Glomerular endothelial cell (primary cell): ENCODE results near the gene TMEM231. TPM values are rescaled to one million over a fixed set of nuclear protein-coding genes. Genes with fewer than 3 reads are reported as not detected.
"Not testable (repeated sequence)": the region's sequence is repeated elsewhere in the genome, so short reads cannot be mapped to it uniquely, and the experiment has no call there.

Source experiments
- DNase-seq: peaks from one replicate; pipeline ENCODE4 v3.0.0-alpha.2; 2011; ENCODE audit warnings: low read depth, low spot score; ENCODE audit errors: extremely low read depth
- total RNA-seq: library from RNA; depleted of rRNA; stranded (reverse); fragments of >200 nt; gene quantifications from 2 replicates; pipeline ENCODE4 v1.2.3, GENCODE V29; 2015

Gene TMEM231
- total RNA-seq, 1 donor from 2014 or later: 14.3 TPM

- DNase-seq: no peak
These were observed 21.4 kb downstream of the TMEM231 start for GRCh38 chr16:75534560-75535205.

DNA sequence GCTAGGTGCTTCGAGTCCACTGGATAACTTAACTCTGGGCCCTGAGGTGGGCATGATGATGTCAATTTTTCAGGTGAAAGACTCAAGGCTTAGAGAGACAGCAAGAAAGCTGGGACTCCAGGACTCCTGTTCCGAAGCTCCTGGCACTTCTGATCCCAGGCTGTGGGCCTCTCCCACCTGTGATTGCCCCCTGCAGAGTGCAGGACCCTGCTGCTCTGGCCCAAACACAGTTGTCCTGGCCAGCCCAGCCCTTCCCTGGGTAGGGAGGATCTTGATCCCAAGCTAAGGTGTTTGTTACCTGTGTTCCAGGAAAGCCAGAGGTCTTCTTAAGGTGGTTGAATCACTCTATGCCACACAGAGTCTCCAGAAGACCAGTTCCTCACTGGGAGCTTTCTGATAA is 23.3 kb downstream of the TMEM231 start:
- no peak for DNase-seq

- no peak for DNase-seq
These were observed 23.8 kb downstream of the TMEM231 start for GRCh38 chr16:75532142-75532765.

GRCh38 chr16:75529959-75530358 is 26.1 kb downstream of the TMEM231 start:
- no peak for DNase-seq

DNA sequence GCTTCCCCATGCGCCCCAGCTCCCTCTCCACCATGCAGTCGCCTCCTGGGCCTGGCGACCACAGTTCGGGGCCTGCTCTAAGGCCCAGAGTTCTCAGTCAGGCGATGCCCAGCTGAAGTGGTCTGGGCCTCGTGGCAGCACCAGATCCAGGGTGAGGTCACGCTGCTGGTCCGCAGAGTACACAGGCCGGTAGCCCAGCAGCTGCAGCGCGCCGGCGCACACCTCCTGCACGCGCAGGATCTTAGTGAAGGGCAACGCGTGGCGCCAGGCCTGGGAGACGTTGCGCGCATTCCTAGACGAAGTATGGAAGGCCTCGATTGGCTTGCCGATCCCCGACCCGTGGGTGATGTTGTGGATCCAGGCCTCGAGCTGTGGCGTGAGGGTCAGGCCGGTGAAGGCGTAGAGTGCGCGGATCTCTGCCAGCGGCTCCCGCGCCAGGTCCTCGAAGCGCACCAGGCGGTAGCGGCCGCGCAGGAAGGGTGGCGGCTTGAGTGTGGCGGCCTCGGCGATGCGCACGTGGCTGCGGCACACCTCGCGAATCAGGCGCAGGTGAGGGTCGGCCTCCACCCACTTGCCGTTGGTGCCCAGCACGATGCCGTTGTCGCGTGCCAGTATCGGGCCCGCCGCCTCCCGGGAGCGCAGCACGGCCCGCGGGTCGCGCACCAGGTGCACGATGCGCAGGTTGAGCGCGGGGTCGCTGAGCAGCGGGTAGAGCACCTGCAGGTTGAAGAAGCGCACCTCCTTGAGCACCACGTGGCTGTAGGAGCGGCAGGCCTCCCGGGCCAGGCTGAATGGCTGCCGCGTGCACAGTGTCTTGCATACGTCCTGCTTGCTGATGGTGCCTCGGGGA is 26.8 kb downstream of the TMEM231 start:
- DNase-seq: no peak

GRCh38 chr16:75527825-75528299 is 28.2 kb downstream of the TMEM231 start:
- no peak for DNase-seq

- DNase-seq: no peak
These were observed 29.8 kb downstream of the TMEM231 start for GRCh38 chr16:75526032-75526790.

- DNase-seq: no peak
These were observed 36.9 kb downstream of the TMEM231 start for GRCh38 chr16:75519175-75519574.

DNA sequence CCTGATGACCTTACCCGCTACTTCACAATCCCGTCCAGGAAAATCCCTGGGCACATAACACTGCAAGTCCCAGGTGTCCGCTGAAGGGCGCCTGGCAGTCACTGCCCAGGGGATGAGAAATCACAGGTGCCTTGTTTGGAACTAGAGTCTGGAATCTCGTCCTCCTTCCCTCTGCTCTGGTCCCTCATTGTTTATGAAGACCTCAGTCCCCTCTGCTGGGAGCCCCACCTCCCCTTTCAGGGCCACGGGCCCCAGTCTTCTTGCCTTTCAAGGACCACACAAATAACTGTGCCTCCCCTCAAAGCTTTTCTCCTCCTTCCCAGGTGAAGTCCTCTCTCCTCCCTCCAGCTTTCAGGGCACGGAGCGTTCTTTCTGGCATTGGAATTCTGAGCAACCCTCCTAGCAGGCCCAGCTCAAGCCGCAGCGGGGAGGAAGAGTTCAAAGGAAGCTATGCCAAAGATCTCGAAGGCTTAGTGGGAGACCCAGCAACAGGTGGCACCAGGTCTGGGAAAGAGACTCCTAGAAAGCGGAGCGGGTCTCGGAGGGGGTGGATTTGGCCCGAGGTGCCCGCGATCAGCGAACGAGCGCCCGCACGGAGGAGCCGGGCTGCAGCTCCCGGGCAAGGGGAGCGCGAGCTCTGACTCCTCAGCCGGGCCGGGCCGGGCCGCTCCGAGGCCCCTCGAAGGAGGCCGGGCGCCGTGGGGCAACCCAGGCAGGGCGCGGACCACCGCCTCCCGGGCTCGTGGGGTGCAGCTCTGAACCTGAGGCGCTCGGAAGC is 39.7 kb downstream of the TMEM231 start:
- DNase-seq: not testable (repeated sequence)

- no peak for DNase-seq
These were observed 41.8 kb downstream of the TMEM231 start for GRCh38 chr16:75514296-75514695.

DNA sequence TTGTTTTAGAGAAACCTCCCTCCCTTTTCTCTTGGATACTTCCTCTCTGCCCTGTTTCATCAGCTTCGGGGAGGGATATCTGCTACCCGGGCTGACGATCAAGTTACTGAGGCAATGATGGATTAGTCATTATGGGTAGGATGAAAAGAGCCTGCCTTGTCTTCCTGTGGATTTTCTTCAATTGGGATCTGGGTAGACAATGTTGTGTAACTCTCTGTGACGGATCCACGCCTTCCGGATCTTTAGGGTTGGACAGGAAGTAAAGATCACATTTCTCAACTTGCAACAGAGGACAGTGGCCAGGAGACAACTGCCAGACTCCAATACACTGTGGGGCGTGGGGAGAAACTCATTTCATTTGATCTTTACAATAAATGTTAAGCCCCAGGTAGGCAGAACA is 49.5 kb downstream of the TMEM231 start:
- DNase-seq: no peak

DNA sequence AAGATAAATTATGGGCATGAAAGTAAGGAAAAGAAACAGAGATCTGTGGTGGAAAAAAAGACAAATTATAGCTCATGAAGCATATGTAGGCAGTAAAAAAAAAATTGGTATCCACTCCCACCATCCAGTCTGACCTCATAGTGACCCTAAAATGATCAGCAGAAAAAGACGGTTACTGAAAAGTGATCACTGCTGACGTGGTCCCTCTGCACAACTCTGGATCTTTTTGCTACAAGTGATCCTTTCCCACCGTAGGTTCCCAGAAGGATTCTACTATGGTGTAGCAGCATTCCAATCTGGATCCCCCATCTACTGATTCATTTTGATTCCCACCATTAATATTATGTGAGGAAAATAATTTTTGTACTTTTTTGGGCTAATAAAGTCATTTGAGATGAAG is 49.9 kb downstream of the TMEM231 start:
- DNase-seq: no peak

GRCh38 chr16:75503801-75504200 is 52.3 kb downstream of the TMEM231 start:
- DNase-seq: no peak

DNA sequence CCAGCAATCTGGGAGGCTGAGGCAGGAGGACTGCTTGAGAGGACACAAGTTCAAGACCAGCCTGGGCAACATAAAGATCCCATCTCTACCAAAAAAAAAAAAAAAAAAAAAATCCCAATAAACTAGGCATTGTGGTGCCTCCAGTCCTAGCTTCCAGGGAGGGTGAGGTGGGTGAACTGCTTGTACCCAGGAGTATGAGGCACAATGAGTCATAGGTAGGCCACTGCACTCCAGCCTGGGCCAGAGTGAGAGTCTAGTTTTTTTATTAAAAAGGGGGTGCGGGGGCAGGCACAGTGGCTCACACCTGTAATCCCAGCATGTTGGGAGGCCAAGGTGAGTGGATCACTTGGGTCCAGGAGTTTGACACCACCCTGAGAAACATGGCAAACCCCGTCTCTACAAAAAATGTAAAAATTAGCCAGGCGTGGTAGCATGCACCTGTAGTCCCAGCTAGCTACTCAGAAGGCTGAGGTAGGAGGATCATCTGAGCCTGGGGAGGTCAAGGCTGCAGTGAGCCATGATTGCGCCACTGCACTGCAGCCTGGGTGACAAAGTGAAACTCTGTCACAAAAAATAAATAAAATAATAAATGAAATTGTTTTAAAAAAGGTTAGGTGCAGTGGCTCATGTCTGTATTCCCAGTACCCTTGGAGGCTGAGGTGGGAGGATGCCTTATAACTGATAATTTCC is 53.0 kb downstream of the TMEM231 start:
- DNase-seq: no peak

DNA sequence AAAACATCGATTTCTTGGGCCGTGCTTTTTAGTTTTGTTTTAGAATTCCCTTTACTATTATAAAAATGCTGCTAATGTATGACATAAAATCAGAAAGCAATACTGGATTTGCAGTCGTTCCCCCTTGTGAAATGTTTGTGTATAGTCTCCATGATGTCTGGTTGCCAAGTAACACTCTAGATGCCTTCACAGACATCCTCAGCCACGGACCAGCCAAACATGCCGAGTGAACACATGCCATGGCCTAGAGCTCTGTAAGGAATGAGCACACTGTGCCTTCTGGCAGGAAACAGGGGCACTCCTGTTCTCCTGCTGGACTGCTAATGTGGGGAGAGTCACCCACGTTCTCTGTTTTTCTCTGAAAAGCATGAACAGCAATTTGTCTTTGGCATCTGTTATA is 54.2 kb downstream of the TMEM231 start:
- DNase-seq: not testable (repeated sequence)

DNA sequence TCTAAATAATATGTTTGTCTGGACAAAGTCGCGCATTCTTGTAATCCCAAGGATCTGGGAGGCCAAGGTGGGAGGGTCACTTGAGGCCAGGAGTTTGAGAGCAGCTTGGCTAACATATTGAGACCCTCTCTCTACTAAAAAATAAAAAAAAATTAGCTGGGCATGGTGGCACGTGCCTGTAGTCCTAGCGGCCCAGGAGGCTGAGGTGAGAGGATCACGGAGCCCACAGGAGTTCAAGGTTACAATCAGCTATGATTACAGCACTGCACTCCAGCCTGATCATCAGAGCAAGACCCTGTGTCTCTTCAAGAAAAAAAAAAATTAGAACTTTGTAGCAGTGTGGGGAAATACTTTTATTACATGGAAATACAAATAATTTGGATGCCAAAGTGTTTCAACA is 54.7 kb downstream of the TMEM231 start:
- no peak for DNase-seq

GRCh38 chr16:75498605-75499322 is 57.3 kb downstream of the TMEM231 start:
- not testable (repeated sequence) for DNase-seq

GRCh38 chr16:75497558-75497957 is 58.5 kb downstream of the TMEM231 start:
- DNase-seq: no peak
